KMS-11 (cell line): Measurements from ENCODE around the gene RRAGD.

ENCODE experiments used
- H2AFZ ChIP-seq: fragments of 200-600 bp; sonication (generic); 2 replicates; pipeline ENCODE4 v1.6.1; 2016; ENCODE audit warnings: antibody characterized with exemption, mixed run types, low read depth
- H3K27ac ChIP-seq: fragments of 200-600 bp; sonication (generic); 2 replicates; pipeline ENCODE4 v1.6.1; 2016; ENCODE audit warnings: mild to moderate bottlenecking, mixed run types
- H3K27me3 ChIP-seq: fragments of 200-600 bp; sonication (generic); 2 replicates; pipeline ENCODE4 v1.6.1; 2017; ENCODE audit warnings: mild to moderate bottlenecking, low read depth, mixed run types, moderate library complexity; ENCODE audit not compliant: insufficient read depth
- H3K36me3 ChIP-seq: fragments of 200-600 bp; sonication (generic); 2 replicates; pipeline ENCODE4 v1.6.1; 2017; ENCODE audit warnings: mild to moderate bottlenecking, mixed run types; ENCODE audit not compliant: insufficient read depth
- H3K4me1 ChIP-seq: fragments of 200-600 bp; sonication (generic); 2 replicates; pipeline ENCODE4 v1.6.1; 2016; ENCODE audit warnings: mild to moderate bottlenecking, low read depth, mixed run types; ENCODE audit not compliant: poor library complexity, severe bottlenecking
- H3K4me2 ChIP-seq: fragments of 200-600 bp; sonication (generic); 2 replicates; pipeline ENCODE4 v1.7.0; 2016; ENCODE audit warnings: mild to moderate bottlenecking, mixed run types
- H3K4me3 ChIP-seq: fragments of 200-600 bp; sonication (generic); IDR thresholded peaks from 2 replicates; pipeline ENCODE4 v1.6.1; 2017; ENCODE audit warnings: low read depth, low read length, mixed read lengths; ENCODE audit not compliant: insufficient read depth
- H3K79me2 ChIP-seq: fragments of 200-600 bp; sonication (generic); 2 replicates; pipeline ENCODE4 v1.6.1; 2016; ENCODE audit warnings: low read depth, mixed run types; ENCODE audit not compliant: insufficient read depth
- H3K9ac ChIP-seq: fragments of 200-600 bp; sonication (generic); 2 replicates; pipeline ENCODE4 v1.6.1; 2016; ENCODE audit warnings: mild to moderate bottlenecking, mixed run types
- H4K20me1 ChIP-seq: fragments of 200-600 bp; sonication (generic); 2 replicates; pipeline ENCODE4 v1.6.1; 2016; ENCODE audit warnings: mild to moderate bottlenecking, mixed run types; ENCODE audit not compliant: insufficient read depth
- CTCF ChIP-seq: fragments of 200-600 bp; sonication (generic); conservative IDR thresholded peaks from 2 replicates; pipeline ENCODE4 v1.6.1; 2017; ENCODE audit warnings: low read depth, mild to moderate bottlenecking, antibody characterized with exemption, low read length, moderate library complexity, mixed read lengths

Gene RRAGD

GRCh38 chr6:89388846-89389245, 23.2 kb downstream of the RRAGD start:
- Histone ChIP-seq H3K79me2 (no peaks in the 10 kb centered on the region; the same call in 1 of the 2 replicates), H3K27me3 (no peaks in the 10 kb centered on the region), H3K9ac (no peak overlapping the region), H4K20me1 (no peaks in the 10 kb centered on the region), H3K27ac (no peak overlapping the region), H3K4me3 (no peak overlapping the region), H3K4me2 (no peak overlapping the region), H3K36me3 (no peaks in the 10 kb centered on the region; the same call in 1 of the 2 replicates), H3K4me1 (peaks cover 73% of the 10 kb centered on the region), H2AFZ (no peak overlapping the region)
- TF ChIP-seq CTCF, result no peak

- Histone ChIP-seq H3K36me3 (no peaks in the 10 kb centered on the region), H3K27ac (peak overlapping the region; percentile 25; the same call in 1 of the 2 replicates), H3K4me2 (peak overlapping the region; percentile 82), H3K27me3 (no peaks in the 10 kb centered on the region), H3K4me1 (peaks cover 62% of the 10 kb centered on the region), H3K9ac (no peak overlapping the region), H4K20me1 (no peaks in the 10 kb centered on the region), H3K4me3 (no peak overlapping the region), H2AFZ (no peak overlapping the region), H3K79me2 (no peaks in the 10 kb centered on the region; the same call in 1 of the 2 replicates)
- no peak for TF ChIP-seq CTCF
These were observed 24.4 kb downstream of the RRAGD start for GRCh38 chr6:89387516-89388201.

GRCh38 chr6:89386917-89387491, 25.1 kb downstream of the RRAGD start:
- H3K4me1 ChIP-seq, result peaks cover 59% of the 10 kb centered on the region
- no peaks in the 10 kb centered on the region; the same call in 1 of the 2 replicates for H3K79me2 ChIP-seq
- no peak for TF ChIP-seq CTCF
- H3K4me3 ChIP-seq, result no peak overlapping the region
- H3K36me3 ChIP-seq, result no peaks in the 10 kb centered on the region
- peak overlapping the region; percentile 43; the same call in 1 of the 2 replicates for H3K4me2 ChIP-seq
- H3K9ac ChIP-seq, result no peak overlapping the region; the same call in 1 of the 2 replicates
- no peaks in the 10 kb centered on the region for H4K20me1 ChIP-seq
- no peak overlapping the region for H2AFZ ChIP-seq
- H3K27ac ChIP-seq, result peak overlapping the region; percentile 14; the same call in 1 of the 2 replicates
- H3K27me3 ChIP-seq, result no peaks in the 10 kb centered on the region

GRCh38 chr6:89385846-89386245, 26.2 kb downstream of the RRAGD start:
- Histone ChIP-seq H3K9ac (no peak overlapping the region), H3K79me2 (no peaks in the 10 kb centered on the region; the same call in 1 of the 2 replicates), H4K20me1 (no peaks in the 10 kb centered on the region), H3K36me3 (no peaks in the 10 kb centered on the region), H3K4me3 (no peak overlapping the region), H2AFZ (no peak overlapping the region), H3K4me2 (peak overlapping the region; percentile 33; the same call in 1 of the 2 replicates), H3K27ac (no peak overlapping the region), H3K27me3 (no peaks in the 10 kb centered on the region), H3K4me1 (peaks cover 59% of the 10 kb centered on the region)
- TF ChIP-seq CTCF, result no peak
